GM12891 (cell line): ENCODE data around the gene SACS.
A peak's percentile ranks its signal among the peaks of the same experiment; 100 is the strongest.

Experiments
- DNase-seq: peaks from one replicate; pipeline ENCODE4 v3.0.0; 2011; ENCODE audit warnings: low spot score; ENCODE audit not compliant: insufficient read length
- FAIRE-seq: peaks from 2 replicates; lab custom pipeline; 2011; peaks lifted over from hg19 to GRCh38; lab: Jason Lieb, UNC
- PAX5 ChIP-seq: IDR thresholded peaks from 2 replicates; pipeline ENCODE4 v1.6.1; 2011; ENCODE audit warnings: low read length, moderate library complexity, mild to moderate bottlenecking; ENCODE audit not compliant: insufficient read depth, severe bottlenecking
- POLR2A ChIP-seq: IDR thresholded peaks from 2 replicates; pipeline ENCODE4 v1.6.1; 2011; ENCODE audit warnings: low read depth, low read length, control low read depth
- POLR2AphosphoS5 ChIP-seq: IDR thresholded peaks from 2 replicates; pipeline ENCODE4 v1.6.1; 2011; ENCODE audit warnings: low read depth, low read length, control low read depth
- POU2F2 ChIP-seq: IDR thresholded peaks from 2 replicates; pipeline ENCODE4 v1.6.1; 2011; ENCODE audit warnings: low read depth, mild to moderate bottlenecking, control low read depth, low read length, moderate library complexity
- SPI1 ChIP-seq: IDR thresholded peaks from 2 replicates; pipeline ENCODE4 v1.6.1; 2011; ENCODE audit warnings: low read depth, low read length, control low read depth
- TAF1 ChIP-seq: IDR thresholded peaks from 2 replicates; pipeline ENCODE4 v1.6.1; 2011; ENCODE audit warnings: low read depth, low read length, control low read depth

The SACS gene

DNA sequence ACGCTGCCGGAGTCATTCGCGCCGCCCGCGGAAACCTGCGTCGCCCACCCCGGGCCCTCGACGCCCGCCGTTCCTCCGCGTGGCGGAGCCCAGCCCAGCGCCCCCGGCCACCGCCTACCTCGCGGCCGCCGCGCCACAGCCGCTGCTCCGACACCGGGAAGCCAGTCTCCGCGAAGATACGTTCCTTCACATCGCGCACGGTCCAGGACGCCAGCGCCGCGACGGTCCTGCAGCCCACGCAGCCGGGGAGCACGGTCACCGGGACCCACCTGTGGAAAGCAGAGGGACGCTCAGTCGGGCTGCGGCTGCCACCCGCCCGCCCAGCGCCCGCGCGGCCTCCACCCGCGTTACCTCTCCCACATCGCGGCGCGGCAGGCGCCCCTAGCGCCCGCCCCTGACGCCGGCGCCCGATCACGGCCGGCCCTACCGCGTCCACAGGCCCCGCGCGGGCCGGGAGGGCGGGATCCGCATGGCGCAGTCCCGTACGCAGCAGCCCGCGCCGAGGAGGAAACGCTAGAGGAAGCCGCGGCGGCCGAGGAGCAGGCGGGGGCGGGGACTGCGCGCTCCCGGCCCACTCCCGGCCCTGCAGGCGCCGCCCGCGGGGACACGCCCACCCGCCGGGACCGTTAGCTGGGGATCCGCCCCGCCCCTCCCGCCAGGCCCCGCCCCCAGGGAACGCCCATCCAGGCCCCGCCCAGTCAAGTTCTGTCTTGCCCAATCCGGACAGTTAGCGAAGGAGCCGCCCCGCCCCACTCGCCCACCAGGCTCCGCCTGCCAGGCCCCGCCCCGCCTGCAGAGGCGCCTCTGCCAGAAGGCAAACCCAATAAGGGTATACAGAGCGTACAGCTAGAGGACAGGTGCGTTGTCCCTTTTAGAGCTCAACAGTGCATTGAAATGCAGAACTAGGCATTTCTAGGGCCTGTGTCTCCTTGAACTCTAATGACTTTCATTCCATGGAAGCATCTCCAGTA is 58.2 kb downstream of the SACS start:
- FAIRE-seq (peak; percentile 93), DNase-seq (peak; percentile 85)
- TF ChIP-seq TAF1 (no peak), PAX5 (no peak), POU2F2 (no peak), SPI1 (peak; percentile 21; the same call in 1 of the 2 replicates), POLR2A (peak; percentile 56)

DNA sequence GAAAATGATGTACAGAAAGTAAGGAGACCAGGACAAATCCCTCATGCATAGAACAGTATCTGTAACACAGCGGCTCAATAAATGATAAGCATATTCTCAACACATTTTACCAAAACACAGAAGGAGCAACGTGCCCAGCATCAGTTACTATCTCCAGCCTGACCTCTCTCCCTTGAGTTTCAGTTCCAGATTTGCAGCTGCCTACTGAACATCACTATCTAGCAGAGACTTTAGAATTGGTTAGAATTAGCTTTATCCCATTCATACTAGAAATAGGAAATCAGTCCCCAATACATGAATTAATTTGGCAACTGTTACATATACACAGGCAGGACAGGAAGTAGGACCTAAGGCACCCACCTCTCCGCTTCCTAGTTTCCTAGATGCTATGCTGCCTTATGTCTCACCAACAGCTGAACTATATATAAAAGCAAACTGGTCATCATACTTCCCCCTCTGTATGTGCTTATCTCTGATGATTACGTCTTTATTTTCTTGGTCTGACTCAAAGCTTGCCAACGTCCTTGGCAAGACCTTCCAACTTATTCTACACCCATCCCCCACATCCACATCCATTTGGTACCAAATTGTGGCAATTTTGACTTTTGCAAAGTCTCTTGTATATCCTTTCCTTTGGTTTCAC is 61.1 kb downstream of the SACS start:
- no peak for TF ChIP-seq POU2F2
- TF ChIP-seq SPI1 = peak; percentile 83
- FAIRE-seq (peak; percentile 52), DNase-seq (no peak)

DNA sequence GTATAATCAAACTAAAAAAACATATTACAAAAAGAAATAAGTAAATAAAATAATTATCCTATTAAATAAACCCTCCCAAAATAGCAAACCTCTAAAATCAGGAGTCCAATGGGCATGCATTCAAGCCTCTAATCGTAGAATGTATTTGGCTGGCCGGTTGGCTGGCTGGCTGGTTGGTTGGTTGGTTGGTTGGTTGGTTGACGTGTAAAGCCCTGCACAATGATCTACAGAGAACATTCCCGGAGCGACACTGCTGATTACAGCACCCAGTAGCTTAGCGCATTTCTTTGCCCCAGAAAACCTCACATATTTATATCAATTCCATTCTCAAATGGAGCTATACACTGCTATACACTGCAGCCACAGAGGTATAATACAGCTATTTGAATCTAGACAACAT is 65.6 kb downstream of the SACS start:
- DNase-seq (no peak), FAIRE-seq (no peak)
- TF ChIP-seq TAF1 = no peak
- no peak for TF ChIP-seq SPI1
- TF ChIP-seq POLR2AphosphoS5 = no peak
- no peak for TF ChIP-seq POU2F2
- no peak for TF ChIP-seq PAX5
- TF ChIP-seq POLR2A = no peak

DNA sequence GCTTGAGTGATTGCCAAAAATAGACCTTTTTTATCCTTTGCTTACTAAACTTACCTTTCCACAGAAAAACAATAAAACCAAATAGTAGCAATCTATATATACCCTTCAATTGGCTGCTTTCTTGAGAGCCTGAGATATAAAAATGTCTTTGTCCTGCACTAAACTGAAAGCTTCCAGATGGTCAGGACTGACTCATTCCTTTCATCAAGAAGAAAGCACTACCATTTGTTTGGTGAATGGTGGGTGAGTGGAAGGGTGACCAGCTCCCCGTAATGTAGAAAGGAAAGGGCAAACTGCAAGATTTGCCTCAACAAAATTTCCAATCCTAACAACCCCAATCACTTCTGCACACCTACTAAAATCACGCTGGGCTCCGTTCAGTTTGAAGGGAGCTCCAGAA is 67.8 kb downstream of the SACS start:
- DNase-seq = no peak
- TF ChIP-seq POLR2AphosphoS5 = no peak
- FAIRE-seq = no peak

DNA sequence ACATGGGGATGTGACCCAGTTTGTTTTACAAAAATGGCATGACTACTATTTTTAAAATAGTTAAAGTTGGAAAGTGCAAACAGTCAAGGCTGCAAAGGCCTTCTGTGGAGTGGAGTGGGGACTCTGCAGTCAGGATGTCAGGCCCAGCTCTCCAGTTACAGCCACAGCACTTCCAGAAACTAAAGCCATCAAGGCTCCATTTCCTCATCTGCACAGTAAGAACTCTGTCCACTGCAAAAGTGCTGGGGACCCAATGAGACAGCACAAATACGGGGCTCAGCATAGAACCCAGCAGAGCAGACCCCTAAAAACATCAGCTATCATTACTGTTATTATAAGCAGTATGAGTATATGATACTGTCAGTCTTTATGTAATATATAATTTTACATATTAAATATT is 73.6 kb downstream of the SACS start:
- FAIRE-seq = no peak
- no peak for TF ChIP-seq POU2F2
- no peak for TF ChIP-seq POLR2AphosphoS5
- TF ChIP-seq PAX5 = no peak
- TF ChIP-seq SPI1 = no peak
- no peak for TF ChIP-seq POLR2A
- TF ChIP-seq TAF1 = no peak

DNA sequence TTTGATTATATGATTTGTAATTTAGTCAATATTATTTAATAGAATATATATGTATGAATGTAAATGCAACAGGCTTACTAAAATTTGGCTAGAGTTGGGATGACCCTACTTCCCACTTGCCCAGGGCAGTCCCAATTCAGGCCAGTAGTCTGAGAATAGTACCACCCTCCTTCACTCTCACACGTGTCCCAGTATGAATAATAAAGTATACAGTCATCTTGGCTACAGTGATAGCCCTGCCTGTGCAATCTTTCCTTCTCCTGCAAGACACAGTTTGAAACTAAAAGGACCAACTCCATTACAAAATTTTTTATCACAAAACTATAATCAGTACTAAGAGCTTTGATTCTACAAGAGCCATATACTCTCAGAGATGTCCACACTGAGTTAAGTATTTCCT is 76.2 kb downstream of the SACS start:
- FAIRE-seq (no peak), DNase-seq (no peak)
- TF ChIP-seq SPI1 (no peak), TAF1 (no peak), POU2F2 (no peak), POLR2AphosphoS5 (no peak), POLR2A (no peak), PAX5 (no peak)

More for the DNA sequence above, 73.6 kb downstream of the SACS start:
- DNase-seq = no peak

DNA sequence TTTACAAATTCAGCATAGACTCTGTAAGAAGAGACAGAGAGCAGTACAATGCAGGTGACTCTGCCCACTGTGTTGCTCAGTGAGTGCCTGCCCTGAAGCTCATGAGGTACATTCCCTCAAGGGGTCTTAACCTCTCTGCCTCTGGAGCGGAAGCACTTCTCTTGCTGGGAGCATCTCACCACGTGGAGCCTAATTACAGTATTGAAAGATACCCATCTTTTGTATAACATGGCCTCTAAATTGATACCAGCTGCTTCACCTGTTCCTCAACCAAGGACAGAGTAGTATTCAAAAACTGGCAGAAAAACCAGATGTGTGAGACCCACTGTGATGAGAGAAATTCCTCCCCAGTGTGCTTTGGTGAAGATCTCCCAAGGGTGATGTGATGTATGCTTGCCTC is 77.1 kb downstream of the SACS start:
- FAIRE-seq (no peak), DNase-seq (no peak)
- no peak for TF ChIP-seq POU2F2
- no peak for TF ChIP-seq POLR2A
- TF ChIP-seq PAX5 = no peak
- TF ChIP-seq TAF1 = no peak
- TF ChIP-seq POLR2AphosphoS5 = no peak
- no peak for TF ChIP-seq SPI1

DNA sequence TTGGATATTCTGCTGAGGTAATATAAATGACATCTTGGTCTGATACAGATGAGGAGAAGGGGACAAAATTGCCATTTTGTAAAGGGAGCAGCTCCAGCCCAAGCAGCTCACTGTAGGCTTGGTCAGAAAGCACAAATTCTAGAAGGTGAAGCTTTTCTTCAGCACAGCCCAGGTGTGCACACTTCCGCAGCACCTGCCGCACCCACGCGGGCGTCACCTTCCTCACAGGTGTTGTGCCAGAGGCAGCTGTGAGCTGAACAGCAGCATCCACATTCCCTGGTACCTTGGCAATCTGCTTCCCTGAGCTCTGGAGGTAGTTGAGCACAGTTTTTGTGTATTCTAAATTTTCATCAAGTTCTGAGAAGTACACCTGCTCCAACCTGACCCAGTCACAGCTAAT is 79.0 kb downstream of the SACS start:
- FAIRE-seq (no peak), DNase-seq (no peak)
- TF ChIP-seq PAX5 (no peak), POLR2AphosphoS5 (peak; percentile 49; the same call in 1 of the 2 replicates), SPI1 (no peak), POU2F2 (no peak), POLR2A (no peak), TAF1 (no peak)

DNA sequence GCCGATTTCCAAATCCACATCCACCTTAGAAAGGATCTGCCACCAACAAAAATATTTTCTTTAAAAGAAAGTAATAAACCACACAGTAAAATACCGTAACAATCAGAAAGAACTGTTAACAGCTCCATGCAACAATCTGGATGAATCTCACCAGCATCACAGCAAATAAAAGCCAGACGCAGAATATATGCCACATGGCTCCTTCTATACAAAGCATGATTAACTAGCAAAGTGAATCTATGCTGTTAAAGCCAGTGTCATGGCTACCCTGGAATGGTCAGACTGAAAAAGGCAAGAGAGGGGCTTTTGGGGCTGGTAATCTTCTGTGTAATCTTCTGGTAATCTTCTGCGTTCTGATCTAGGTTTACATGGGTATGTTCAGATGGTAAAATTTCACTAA is 81.3 kb downstream of the SACS start:
- no peak for FAIRE-seq
- DNase-seq = no peak
- no peak for TF ChIP-seq PAX5
- TF ChIP-seq POLR2AphosphoS5 = no peak
- TF ChIP-seq TAF1 = no peak
- TF ChIP-seq POLR2A = no peak
- no peak for TF ChIP-seq POU2F2
- TF ChIP-seq SPI1 = no peak

DNA sequence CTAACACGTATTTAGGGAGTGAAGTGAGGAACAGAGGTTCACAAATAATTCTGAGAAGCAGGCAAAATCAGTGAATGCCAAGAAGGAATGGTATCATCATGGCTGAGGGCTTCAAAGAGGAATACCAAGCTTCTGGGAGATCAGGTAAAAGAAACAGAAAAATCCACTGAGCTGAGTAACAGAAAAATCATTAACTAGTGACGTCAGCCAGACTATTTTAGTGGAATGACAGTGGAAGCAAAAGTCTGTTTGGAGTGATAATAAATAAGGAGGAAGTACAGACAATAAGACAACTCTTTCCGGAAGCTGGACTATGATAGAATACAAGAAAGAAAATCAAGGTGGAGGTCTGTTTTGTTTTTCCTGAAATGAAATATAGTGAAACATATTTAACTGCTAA is 83.5 kb downstream of the SACS start:
- FAIRE-seq (no peak), DNase-seq (no peak)
- no peak for TF ChIP-seq POLR2AphosphoS5
- no peak for TF ChIP-seq TAF1
- TF ChIP-seq PAX5 = no peak
- no peak for TF ChIP-seq POLR2A
- no peak for TF ChIP-seq SPI1
- no peak for TF ChIP-seq POU2F2
